Dedifferentiated amniotic fluid mesenchymal stem cell (primary cell): ENCODE data around the gene THEMIS.

Source experiments
- DNase-seq: peaks from one replicate; pipeline ENCODE4 v3.0.0-alpha.2; 2016; ENCODE audit errors: extremely low spot score

THEMIS gene

DNA sequence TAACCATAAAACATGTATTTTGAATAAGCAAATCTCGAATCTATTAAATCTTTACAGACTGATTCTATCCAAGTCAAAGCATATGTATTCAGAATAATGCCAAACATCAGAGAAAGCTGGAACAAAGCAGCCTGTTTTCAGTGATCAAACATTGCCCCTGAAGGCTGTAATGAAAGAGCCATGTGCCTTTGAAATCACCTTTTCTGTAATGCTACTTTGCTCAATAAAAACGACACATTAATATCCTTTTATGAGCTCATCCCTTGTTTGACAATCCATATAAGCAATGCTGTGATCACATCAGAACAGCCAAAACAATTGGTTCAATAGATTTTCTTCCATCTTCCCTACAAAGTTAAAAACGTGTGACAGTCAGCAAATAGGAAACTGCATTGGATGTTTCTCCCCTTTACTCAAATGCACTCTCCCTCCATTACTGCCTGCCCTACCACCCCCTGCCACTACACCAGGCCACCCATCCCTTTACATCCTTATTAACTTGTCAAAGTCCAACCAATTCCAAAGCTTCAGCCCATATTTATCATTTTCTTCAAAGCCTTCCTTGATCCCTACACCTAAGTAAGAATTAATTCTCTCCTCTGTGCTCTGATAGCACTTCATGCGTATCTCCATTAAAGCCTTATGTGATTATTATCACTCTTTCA lies 42.0 kb downstream of the THEMIS start:
- no peak for DNase-seq

DNA sequence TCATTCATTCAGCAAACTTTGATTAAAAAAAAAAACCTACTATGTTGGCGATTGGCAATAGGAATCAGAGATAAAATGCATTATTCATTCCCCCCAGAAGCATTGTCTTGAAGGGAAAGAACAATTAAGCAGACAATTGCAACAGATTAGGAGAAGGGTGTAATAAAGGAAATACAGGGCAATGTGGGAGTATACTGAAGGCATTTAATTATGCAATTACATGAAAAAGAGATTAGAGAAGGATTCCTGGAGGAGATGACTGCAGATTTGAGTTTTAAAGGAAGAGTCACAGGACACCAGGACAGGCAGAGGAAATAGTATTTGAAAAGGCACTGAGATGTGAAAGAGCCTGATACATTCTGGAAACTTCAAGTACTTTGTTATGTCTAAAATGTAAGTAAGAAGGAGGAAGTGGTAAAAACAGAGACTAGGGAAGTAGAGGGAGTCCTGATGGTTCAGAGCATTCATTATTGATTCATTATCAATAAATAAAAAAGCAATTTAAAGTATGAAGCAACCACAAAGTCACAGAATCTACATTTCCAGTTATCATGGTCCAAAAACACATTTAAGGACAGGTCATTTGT lies 43.7 kb downstream of the THEMIS start:
- DNase-seq, result no peak

DNA sequence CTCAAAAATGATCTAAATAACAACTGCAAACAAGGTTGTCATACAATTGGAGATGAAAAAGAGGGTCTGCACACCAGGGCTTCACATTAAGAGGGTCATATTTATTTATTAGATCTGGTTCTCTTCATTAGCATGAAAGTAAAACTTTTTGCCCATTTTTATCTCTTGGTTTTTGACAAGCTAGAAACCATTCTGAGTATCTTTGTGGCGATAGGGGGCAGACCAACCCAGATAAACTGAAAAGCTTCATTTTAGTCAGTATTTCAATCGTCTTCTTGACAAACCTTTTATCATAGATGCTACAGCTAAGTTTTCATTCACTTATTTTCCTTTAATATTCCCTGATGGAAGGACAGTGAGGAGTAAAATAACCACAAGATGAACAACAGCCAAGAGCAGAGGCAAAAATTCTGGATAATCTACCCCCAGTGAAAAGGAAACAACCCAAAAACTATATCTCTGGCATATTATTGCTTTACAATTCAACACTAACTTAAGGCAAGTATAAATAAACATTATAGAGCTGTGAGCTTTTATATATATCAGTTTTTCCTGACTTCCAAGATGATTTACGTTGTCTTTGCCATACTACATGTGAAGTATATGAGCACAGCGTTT lies 45.2 kb downstream of the THEMIS start:
- no peak for DNase-seq

DNA sequence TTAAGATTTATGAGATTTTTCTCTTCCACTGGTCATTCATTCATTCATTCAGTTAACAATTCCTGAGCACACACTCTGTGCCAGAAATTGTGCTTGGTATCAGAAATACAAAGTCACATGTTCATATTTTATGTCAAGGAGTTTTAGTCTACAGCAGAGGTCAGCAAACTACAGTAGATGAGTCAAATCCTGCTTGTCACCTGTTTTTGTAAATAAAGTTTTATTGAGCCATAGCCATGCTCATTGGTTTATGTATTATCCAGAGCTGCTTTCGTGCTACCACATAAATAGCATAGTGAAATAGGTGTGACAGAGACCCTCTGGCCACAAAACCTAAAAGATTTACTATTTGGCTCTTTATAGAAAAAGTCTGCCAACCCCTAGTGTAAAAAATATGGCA lies 46.8 kb downstream of the THEMIS start:
- DNase-seq, result no peak

GRCh38 chr6:127851197-127851596 lies 49.7 kb downstream of the THEMIS start:
- DNase-seq, result no peak

DNA sequence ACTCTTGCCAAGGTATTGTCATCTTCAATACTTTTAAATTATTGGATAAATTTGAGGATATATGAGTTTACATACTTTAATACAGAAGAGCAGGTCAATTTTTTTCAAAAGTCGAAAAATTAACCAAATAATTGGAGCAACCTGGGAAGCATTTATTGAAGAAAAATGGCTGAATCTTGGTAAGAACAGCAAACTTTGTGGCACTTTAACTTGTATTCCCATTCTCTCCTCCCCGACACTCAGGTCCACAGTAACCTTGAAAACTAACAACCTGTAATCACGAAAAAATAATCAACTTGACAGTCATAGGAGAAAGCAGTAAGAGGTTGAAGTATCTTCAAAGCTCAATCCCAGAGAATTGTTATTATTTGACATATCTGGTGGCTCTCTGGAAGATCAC lies 55.6 kb downstream of the THEMIS start:
- DNase-seq, result no peak

- DNase-seq, result peak; percentile 16
Measured at GRCh38 chr6:127844529-127844928, 56.3 kb downstream of the THEMIS start.

DNA sequence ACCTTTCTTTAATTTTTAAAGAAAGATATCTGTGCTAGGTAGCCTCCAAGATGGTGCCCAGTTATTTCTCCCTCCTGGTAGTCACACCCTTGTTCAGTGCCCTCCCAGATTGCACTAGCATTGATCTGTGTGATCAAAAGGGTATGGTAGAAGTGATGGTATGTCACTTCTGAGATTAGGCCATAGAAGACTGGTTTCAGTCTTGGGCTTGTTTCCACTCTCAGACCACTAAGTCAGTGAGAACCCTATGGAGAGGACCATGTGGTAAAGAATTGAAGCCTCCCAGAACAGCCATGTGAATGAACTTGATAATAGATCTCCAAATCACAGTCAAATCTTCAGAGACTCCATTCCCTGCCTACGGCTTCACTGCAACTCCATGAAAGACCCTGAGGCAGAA lies 57.3 kb downstream of the THEMIS start:
- no peak for DNase-seq

- DNase-seq, result no peak
Measured at GRCh38 chr6:127842562-127842961, 58.3 kb downstream of the THEMIS start.

- peak; percentile 42 for DNase-seq
Measured at GRCh38 chr6:127841811-127842210, 59.0 kb downstream of the THEMIS start.

DNA sequence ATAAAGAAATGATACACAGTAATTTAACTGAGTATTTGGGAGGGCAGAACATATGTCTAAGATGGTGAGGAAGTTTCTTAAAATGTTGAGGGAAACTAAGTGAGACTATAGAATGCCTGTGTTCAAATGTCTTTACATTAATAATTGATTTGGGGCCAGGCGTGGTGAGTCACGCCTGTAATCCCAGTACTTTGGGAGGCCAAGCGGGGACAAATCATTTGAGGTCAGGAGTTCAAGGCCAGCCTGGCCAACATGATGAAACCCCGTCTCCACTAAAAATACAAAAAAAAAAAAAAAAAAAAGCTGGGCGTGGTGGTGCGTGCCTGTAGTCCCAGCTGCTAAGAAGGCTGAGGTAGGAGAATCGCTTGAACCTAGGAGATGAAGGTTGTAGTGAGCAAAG lies 66.7 kb downstream of the THEMIS start:
- no peak for DNase-seq

- DNase-seq, result no peak
Measured at GRCh38 chr6:127833336-127833735, 67.5 kb downstream of the THEMIS start.

- no peak for DNase-seq
Measured at GRCh38 chr6:127832381-127832780, 68.5 kb downstream of the THEMIS start.

- peak; percentile 40 for DNase-seq
Measured at GRCh38 chr6:127824061-127824460, 76.8 kb downstream of the THEMIS start.

DNA sequence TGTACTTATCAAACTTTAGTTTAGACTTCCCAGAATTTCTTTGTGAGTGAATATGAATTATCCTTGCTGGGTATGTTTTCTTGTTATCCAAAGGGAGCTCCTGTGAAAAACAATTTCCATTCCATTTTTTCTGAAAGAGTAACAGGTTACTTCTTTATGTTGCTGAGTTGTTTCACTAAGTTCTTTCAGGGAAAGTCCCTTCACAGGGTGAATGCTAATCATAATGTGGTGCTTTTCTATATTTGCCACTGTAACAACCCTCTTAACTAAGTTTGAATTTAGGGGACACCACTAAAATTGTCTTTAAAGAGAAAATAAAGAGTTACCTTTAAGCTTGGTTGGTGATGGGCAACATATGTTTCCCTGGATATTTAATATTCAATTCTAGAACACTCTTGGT lies 79.4 kb downstream of the THEMIS start:
- DNase-seq, result no peak

GRCh38 chr6:127818149-127818548 lies 82.7 kb downstream of the THEMIS start:
- no peak for DNase-seq

- DNase-seq, result no peak
Measured at GRCh38 chr6:127816643-127817042, 84.2 kb downstream of the THEMIS start.

DNA sequence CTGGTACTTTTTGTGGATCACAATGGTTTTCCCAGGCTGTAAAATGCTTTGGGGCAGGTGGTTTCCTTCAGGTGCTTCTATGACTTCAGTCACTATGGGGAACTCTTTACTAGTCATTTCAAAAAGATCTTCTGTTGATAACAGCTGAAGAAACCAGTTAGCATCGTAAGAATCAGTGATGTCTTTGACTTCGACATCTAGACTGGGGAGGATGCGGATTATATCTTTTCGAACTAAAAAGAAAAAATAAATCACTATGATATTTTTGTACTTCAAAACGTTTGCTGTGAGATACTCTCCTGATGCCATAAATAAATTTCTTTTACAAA lies 87.2 kb downstream of the THEMIS start:
- no peak for DNase-seq

- no peak for DNase-seq
Measured at GRCh38 chr6:127812985-127813698, 87.7 kb downstream of the THEMIS start.

GRCh38 chr6:127811900-127812570 lies 88.8 kb downstream of the THEMIS start:
- no peak for DNase-seq

- no peak for DNase-seq
Measured at GRCh38 chr6:127807806-127808517, 92.9 kb downstream of the THEMIS start.

- no peak for DNase-seq
Measured at GRCh38 chr6:127796713-127797112, 104.1 kb downstream of the THEMIS start.
